Thyroid gland (tissue), 4 donors: ENCODE measurements around the gene CSTPP1.

ENCODE experiments used
- CTCF ChIP-seq, 6 experiments: fragments of 200-600 bp in 3 of 6; fragments of 450-650 bp in 3 of 6; sonication (generic) in 3 of 6; IDR thresholded peaks; one replicate each; pipeline ENCODE4 v1.5.1; 2016 to 2019; ENCODE audit warnings: antibody characterized with exemption in 6 of 6, mild to moderate bottlenecking in 2 of 6, inconsistent platforms in 1 of 6, moderate library complexity in 1 of 6
- POLR2A ChIP-seq, 2 donors: fragments of 450-650 bp; IDR thresholded peaks; one replicate each; pipeline ENCODE4 v1.6.1; 2017; ENCODE audit warnings: antibody characterized with exemption in 2 of 2, mild to moderate bottlenecking in 2 of 2, moderate library complexity in 1 of 2

- TF ChIP-seq POLR2A (IDR thresholded peaks at IDR 0.05), result no peak
- TF ChIP-seq CTCF (IDR thresholded peaks at IDR 0.05), result no peak
Measured at GRCh38 chr11:47047972-47048371, 111.4 kb downstream of the CSTPP1 start.
